ENCODE measurements around the gene MTERF4. TPM values are rescaled to one million over a fixed set of nuclear protein-coding genes. Genes with fewer than 3 reads are reported as not detected.
A peak's percentile ranks its signal among the peaks of the same experiment; 100 is the strongest.

Gene MTERF4
- total RNA-seq, 5 donors from 2014 or later (not counting 1 experiment from before 2014, with no cell fraction given) = 78.7 to 171 (median 109) TPM

- H3K36me3 Mint-ChIP-seq = peaks cover 4% of the 10 kb centered on the region
- Histone ChIP-seq H3K9me3 (no peaks in the 10 kb centered on the region), H3K4me1 (ENCODE audit: control insufficient read depth in 1 of 2, extremely low read depth in 1 of 2, insufficient read depth in 2 of 2, low read length in 2 of 2) (peaks cover 0 to 13% of the 10 kb centered on the region in 2 experiments), H3K27ac (ENCODE audit: low read length) (no peak overlapping the region), H3K36me3 (ENCODE audit: control insufficient read depth in 2 of 2, extremely low read depth in 1 of 2, insufficient read depth in 1 of 2, low read length in 1 of 2) (no peaks in the 10 kb centered on the region), H3K27me3 (replicated peaks in 1 of 2; ENCODE audit: control insufficient read depth in 2 of 2, extremely low read depth in 1 of 2, insufficient read depth in 2 of 2, low read length in 1 of 2) (peaks cover 0 to 23% of the 10 kb centered on the region in 2 experiments), H3K4me3 (ENCODE audit: control insufficient read depth in 1 of 2, extremely low read depth in 1 of 2, low read length in 1 of 2) (no peak overlapping the region)
- ChIA-PET POLR2A (no interaction called here), CTCF (no interaction called here)
- WGBS (ENCODE audit: insufficient coverage) = 92% methylated on average over 26 of the region's 27 CpGs
- H3K27ac Mint-ChIP-seq = no peak overlapping the region
- no peaks in the 10 kb centered on the region for H3K27me3 Mint-ChIP-seq
- H3K4me3 Mint-ChIP-seq = no peak overlapping the region
- DNase-seq (no peak), ATAC-seq (replicated peaks in 1 of 4) (no peak)
- H3K4me1 Mint-ChIP-seq = peaks cover 5 to 6% (median 5%) of the 10 kb centered on the region in 3 donors
- no peaks in the 10 kb centered on the region for H3K9me3 Mint-ChIP-seq
Observed at GRCh38 chr2:241065355-241065803, 36.7 kb downstream of the MTERF4 start.

- Histone ChIP-seq H3K9me3 (no peaks in the 10 kb centered on the region), H3K4me3 (ENCODE audit: control insufficient read depth in 1 of 2, extremely low read depth in 1 of 2, low read length in 1 of 2) (no peak overlapping the region), H3K4me1 (ENCODE audit: control insufficient read depth in 1 of 2, extremely low read depth in 1 of 2, insufficient read depth in 2 of 2, low read length in 2 of 2) (peaks cover 0 to 13% of the 10 kb centered on the region in 2 experiments), H3K27ac (ENCODE audit: low read length) (no peak overlapping the region), H3K27me3 (replicated peaks in 1 of 2; ENCODE audit: control insufficient read depth in 2 of 2, extremely low read depth in 1 of 2, insufficient read depth in 2 of 2, low read length in 1 of 2) (peaks cover 0 to 22% of the 10 kb centered on the region in 2 experiments), H3K36me3 (ENCODE audit: control insufficient read depth in 2 of 2, extremely low read depth in 1 of 2, insufficient read depth in 1 of 2, low read length in 1 of 2) (no peaks in the 10 kb centered on the region)
- Mint-ChIP-seq H3K27ac (no peak overlapping the region), H3K27me3 (no peaks in the 10 kb centered on the region), H3K4me1 (peaks cover 5 to 6% (median 5%) of the 10 kb centered on the region in 3 donors), H3K36me3 (peaks cover 4% of the 10 kb centered on the region), H3K4me3 (peak overlapping the region in 1 of 3 donors; percentile 61), H3K9me3 (no peaks in the 10 kb centered on the region)
- ChIA-PET CTCF (no interaction called here), POLR2A (no interaction called here)
- DNase-seq (no peak), ATAC-seq (replicated peaks in 1 of 4) (no peak)
- 83% methylated on average over 12 of the region's 23 CpGs for WGBS (ENCODE audit: insufficient coverage)
Observed at GRCh38 chr2:241064802-241065354, 37.2 kb downstream of the MTERF4 start.

GRCh38 chr2:241064008-241064801, 37.9 kb downstream of the MTERF4 start:
- Mint-ChIP-seq H3K27me3 (no peaks in the 10 kb centered on the region), H3K4me1 (peaks cover 5 to 8% (median 5%) of the 10 kb centered on the region in 3 donors), H3K4me3 (peak overlapping the region in 2 of 3 donors; percentile 57 to 61), H3K9me3 (no peaks in the 10 kb centered on the region), H3K36me3 (peaks cover 4% of the 10 kb centered on the region), H3K27ac (no peak overlapping the region)
- H3K9me3 ChIP-seq = no peaks in the 10 kb centered on the region
- no peaks in the 10 kb centered on the region for H3K36me3 ChIP-seq (ENCODE audit: control insufficient read depth in 2 of 2, extremely low read depth in 1 of 2, insufficient read depth in 1 of 2, low read length in 1 of 2)
- ATAC-seq (replicated peaks in 1 of 4) = peak; percentile 70 to 86 (median 81)
- ChIA-PET CTCF (interaction anchor here (0.6 to 0.7 kb wide), 3 partner anchors 88 to 91 kb away, joined by 3 to 4 read pairs (median 3); no protein-coding TSS in a partner anchor), POLR2A (no interaction called here)
- WGBS (ENCODE audit: insufficient coverage) = 15% methylated on average over 25 of the region's 32 CpGs
- peak in 28 of 35 experiments; percentile 14 to 64 (median 35) for DNase-seq
- H3K4me1 ChIP-seq (ENCODE audit: control insufficient read depth in 1 of 2, extremely low read depth in 1 of 2, insufficient read depth in 2 of 2, low read length in 2 of 2) = peaks cover 0 to 13% of the 10 kb centered on the region in 2 experiments
- H3K4me3 ChIP-seq (ENCODE audit: control insufficient read depth in 1 of 2, extremely low read depth in 1 of 2, low read length in 1 of 2) = peak overlapping the region in 1 of 2 donors; percentile 15
- peaks cover 0 to 17% of the 10 kb centered on the region in 2 experiments for H3K27me3 ChIP-seq (replicated peaks in 1 of 2; ENCODE audit: control insufficient read depth in 2 of 2, extremely low read depth in 1 of 2, insufficient read depth in 2 of 2, low read length in 1 of 2)
- H3K27ac ChIP-seq (ENCODE audit: low read length) = no peak overlapping the region

GRCh38 chr2:241063587-241063986, 38.5 kb downstream of the MTERF4 start:
- ChIA-PET POLR2A (no interaction called here), CTCF (interaction anchor here (0.6 to 0.7 kb wide), 3 partner anchors 88 to 91 kb away, joined by 3 to 4 read pairs (median 3); no protein-coding TSS in a partner anchor)
- H3K4me3 Mint-ChIP-seq = peak overlapping the region in 2 of 3 donors; percentile 57 to 61
- Histone ChIP-seq H3K36me3 (ENCODE audit: control insufficient read depth in 2 of 2, extremely low read depth in 1 of 2, insufficient read depth in 1 of 2, low read length in 1 of 2) (no peaks in the 10 kb centered on the region), H3K27ac (ENCODE audit: low read length) (no peak overlapping the region), H3K9me3 (no peaks in the 10 kb centered on the region), H3K27me3 (replicated peaks in 1 of 2; ENCODE audit: control insufficient read depth in 2 of 2, extremely low read depth in 1 of 2, insufficient read depth in 2 of 2, low read length in 1 of 2) (peaks cover 0 to 17% of the 10 kb centered on the region in 2 experiments), H3K4me3 (ENCODE audit: control insufficient read depth in 1 of 2, extremely low read depth in 1 of 2, low read length in 1 of 2) (peak overlapping the region in 1 of 2 donors; percentile 15), H3K4me1 (ENCODE audit: control insufficient read depth in 1 of 2, extremely low read depth in 1 of 2, insufficient read depth in 2 of 2, low read length in 2 of 2) (peaks cover 0 to 13% of the 10 kb centered on the region in 2 experiments)
- no peak overlapping the region for H3K27ac Mint-ChIP-seq
- no peaks in the 10 kb centered on the region for H3K9me3 Mint-ChIP-seq
- peak; percentile 21 to 55 (median 36) for ATAC-seq (replicated peaks in 1 of 4)
- H3K36me3 Mint-ChIP-seq = peaks cover 4% of the 10 kb centered on the region
- DNase-seq = peak in 2 of 35 experiments; percentile 11 to 21
- H3K4me1 Mint-ChIP-seq = peaks cover 5 to 8% (median 5%) of the 10 kb centered on the region in 3 donors
- 40% methylated on average over 5 of the region's 8 CpGs for WGBS (ENCODE audit: insufficient coverage)
- no peaks in the 10 kb centered on the region for H3K27me3 Mint-ChIP-seq

GRCh38 chr2:241063093-241063551, 39.0 kb downstream of the MTERF4 start:
- H3K36me3 Mint-ChIP-seq = peaks cover 4% of the 10 kb centered on the region
- CTCF ChIA-PET = no interaction called here
- H3K27ac ChIP-seq (ENCODE audit: low read length) = no peak overlapping the region
- peaks cover 0 to 17% of the 10 kb centered on the region in 2 experiments for H3K27me3 ChIP-seq (replicated peaks in 1 of 2; ENCODE audit: control insufficient read depth in 2 of 2, extremely low read depth in 1 of 2, insufficient read depth in 2 of 2, low read length in 1 of 2)
- ATAC-seq (replicated peaks in 1 of 4) = no peak
- no peak overlapping the region for H3K4me3 ChIP-seq (ENCODE audit: control insufficient read depth in 1 of 2, extremely low read depth in 1 of 2, low read length in 1 of 2)
- DNase-seq = peak in 1 of 35 experiments; percentile 12
- no peaks in the 10 kb centered on the region for H3K27me3 Mint-ChIP-seq
- peaks cover 5 to 8% (median 5%) of the 10 kb centered on the region in 3 donors for H3K4me1 Mint-ChIP-seq
- H3K4me3 Mint-ChIP-seq = peak overlapping the region in 1 of 3 donors; percentile 61
- no peaks in the 10 kb centered on the region for H3K36me3 ChIP-seq (ENCODE audit: control insufficient read depth in 2 of 2, extremely low read depth in 1 of 2, insufficient read depth in 1 of 2, low read length in 1 of 2)
- peaks cover 0 to 13% of the 10 kb centered on the region in 2 experiments for H3K4me1 ChIP-seq (ENCODE audit: control insufficient read depth in 1 of 2, extremely low read depth in 1 of 2, insufficient read depth in 2 of 2, low read length in 2 of 2)
- no peaks in the 10 kb centered on the region for H3K9me3 ChIP-seq
- H3K9me3 Mint-ChIP-seq = no peaks in the 10 kb centered on the region
- H3K27ac Mint-ChIP-seq = no peak overlapping the region
- POLR2A ChIA-PET = no interaction called here
- 88% methylated on average over 12 of the region's 13 CpGs for WGBS (ENCODE audit: insufficient coverage)

GRCh38 chr2:241062389-241063092, 39.5 kb downstream of the MTERF4 start:
- WGBS (ENCODE audit: insufficient coverage) = 80% methylated on average over 13 of the region's 15 CpGs
- H3K4me1 ChIP-seq (ENCODE audit: control insufficient read depth in 1 of 2, extremely low read depth in 1 of 2, insufficient read depth in 2 of 2, low read length in 2 of 2) = peaks cover 0 to 13% of the 10 kb centered on the region in 2 experiments
- H3K27ac ChIP-seq (ENCODE audit: low read length) = no peak overlapping the region
- ATAC-seq (replicated peaks in 1 of 4) (no peak), DNase-seq (peak in 1 of 35 experiments; percentile 12)
- Mint-ChIP-seq H3K27me3 (no peaks in the 10 kb centered on the region), H3K4me1 (peaks cover 5 to 11% (median 9%) of the 10 kb centered on the region in 3 donors), H3K36me3 (peaks cover 4% of the 10 kb centered on the region), H3K9me3 (no peaks in the 10 kb centered on the region), H3K4me3 (peak overlapping the region in 1 of 3 donors; percentile 19), H3K27ac (no peak overlapping the region)
- H3K27me3 ChIP-seq (replicated peaks in 1 of 2; ENCODE audit: control insufficient read depth in 2 of 2, extremely low read depth in 1 of 2, insufficient read depth in 2 of 2, low read length in 1 of 2) = peaks cover 0 to 17% of the 10 kb centered on the region in 2 experiments
- ChIA-PET POLR2A (no interaction called here), CTCF (no interaction called here)
- H3K36me3 ChIP-seq (ENCODE audit: control insufficient read depth in 2 of 2, extremely low read depth in 1 of 2, insufficient read depth in 1 of 2, low read length in 1 of 2) = no peaks in the 10 kb centered on the region
- H3K4me3 ChIP-seq (ENCODE audit: control insufficient read depth in 1 of 2, extremely low read depth in 1 of 2, low read length in 1 of 2) = no peak overlapping the region
- no peaks in the 10 kb centered on the region for H3K9me3 ChIP-seq
